Glomerular endothelial cell (primary cell): Measurements from ENCODE around the gene CCNI. TPM values are rescaled to one million over a fixed set of nuclear protein-coding genes. Genes with fewer than 3 reads are reported as not detected.
"Not testable (repeated sequence)": the region's sequence is repeated elsewhere in the genome, so short reads cannot be mapped to it uniquely, and the experiment has no call there.

ENCODE experiments used
- DNase-seq: peaks from one replicate; pipeline ENCODE4 v3.0.0-alpha.2; 2011; ENCODE audit warnings: low read depth, low spot score; ENCODE audit errors: extremely low read depth
- total RNA-seq: library from RNA; depleted of rRNA; stranded (reverse); fragments of >200 nt; gene quantifications from 2 replicates; pipeline ENCODE4 v1.2.3, GENCODE V29; 2015

Gene CCNI
- total RNA-seq = 157 and 172 TPM in 2 replicates

GRCh38 chr4:77075869-77076799 lies at the start of gene CCNI:
Gene CCNI, minus strand, starts transcription at chr4:77075989. Its CDS starts 9,627 bp downstream, at chr4:77066362.
- peak; percentile 87 for DNase-seq

- DNase-seq = no peak
These were observed 48.8 kb upstream of the CCNI start for GRCh38 chr4:77124576-77124975.

GRCh38 chr4:77123411-77123810 lies 47.6 kb upstream of the CCNI start:
- no peak for DNase-seq

- DNase-seq = no peak
These were observed 46.9 kb upstream of the CCNI start for GRCh38 chr4:77122656-77123055.

GRCh38 chr4:77121736-77122240 lies 46.0 kb upstream of the CCNI start:
- DNase-seq = no peak

- no peak for DNase-seq
These were observed 45.2 kb upstream of the CCNI start for GRCh38 chr4:77120886-77121508.

GRCh38 chr4:77117721-77118120 lies 41.9 kb upstream of the CCNI start:
- no peak for DNase-seq

- no peak for DNase-seq
These were observed 37.3 kb upstream of the CCNI start for GRCh38 chr4:77113069-77113468.

- no peak for DNase-seq
These were observed 34.9 kb upstream of the CCNI start for GRCh38 chr4:77110730-77111129.

- DNase-seq = no peak
These were observed 29.2 kb upstream of the CCNI start for GRCh38 chr4:77104791-77105540.

- DNase-seq = no peak
These were observed 28.6 kb upstream of the CCNI start for GRCh38 chr4:77104388-77104787.

- peak; percentile 85 for DNase-seq
These were observed 24.4 kb upstream of the CCNI start for GRCh38 chr4:77100234-77100633.

- no peak for DNase-seq
These were observed 21.8 kb upstream of the CCNI start for GRCh38 chr4:77097611-77098010.

GRCh38 chr4:77095101-77095821 lies 19.5 kb upstream of the CCNI start:
- no peak for DNase-seq

- DNase-seq = no peak
These were observed 18.7 kb upstream of the CCNI start for GRCh38 chr4:77094496-77094895.

- DNase-seq = no peak
These were observed 17.6 kb upstream of the CCNI start for GRCh38 chr4:77093401-77093800.

- DNase-seq = no peak
These were observed 17.2 kb upstream of the CCNI start for GRCh38 chr4:77092975-77093374.

- no peak for DNase-seq
These were observed 14.1 kb upstream of the CCNI start for GRCh38 chr4:77089866-77090265.

- DNase-seq = not testable (repeated sequence)
These were observed 11.2 kb upstream of the CCNI start for GRCh38 chr4:77087027-77087426.

- DNase-seq = no peak
These were observed 8.3 kb upstream of the CCNI start for GRCh38 chr4:77084019-77084639.
